Neural progenitor cell (in vitro differentiated cells): ENCODE results near the gene GFOD1.

Source experiments
- EZH2 ChIP-seq: fragments of 200-600 bp; sonication (generic); IDR thresholded peaks from 2 replicates; pipeline ENCODE4 v1.6.1; 2017; ENCODE audit warnings: antibody characterized with exemption, mild to moderate bottlenecking, moderate library complexity
- TF ChIP-seq, protein P1 (sequence below): fragments of 200-600 bp; sonication (generic); IDR thresholded peaks from 2 replicates; pipeline ENCODE4 v1.5.1; 2017; ENCODE audit warnings: antibody characterized with exemption, mild to moderate bottlenecking

DNA sequence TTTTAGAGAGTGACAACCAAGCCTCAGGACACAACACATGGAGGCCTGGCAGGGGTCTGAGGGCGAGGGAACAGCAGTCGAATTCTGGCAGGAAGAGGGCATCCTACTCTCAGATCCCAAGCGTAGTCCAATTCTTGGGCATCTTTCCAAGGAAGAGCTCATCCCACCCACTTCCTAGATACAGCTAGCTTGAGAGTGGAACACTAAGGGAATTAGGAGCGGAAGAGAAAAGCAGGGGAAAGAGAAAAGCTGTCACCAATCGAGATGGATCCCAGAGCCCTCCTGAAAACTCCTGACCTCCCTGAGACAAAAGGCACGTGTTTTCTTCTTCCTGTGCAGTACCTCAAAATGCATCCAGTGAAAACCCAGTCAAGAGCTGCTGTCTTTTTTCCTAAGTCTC, 67.1 kb downstream of the GFOD1 start:
- TF ChIP-seq, protein P1, sequence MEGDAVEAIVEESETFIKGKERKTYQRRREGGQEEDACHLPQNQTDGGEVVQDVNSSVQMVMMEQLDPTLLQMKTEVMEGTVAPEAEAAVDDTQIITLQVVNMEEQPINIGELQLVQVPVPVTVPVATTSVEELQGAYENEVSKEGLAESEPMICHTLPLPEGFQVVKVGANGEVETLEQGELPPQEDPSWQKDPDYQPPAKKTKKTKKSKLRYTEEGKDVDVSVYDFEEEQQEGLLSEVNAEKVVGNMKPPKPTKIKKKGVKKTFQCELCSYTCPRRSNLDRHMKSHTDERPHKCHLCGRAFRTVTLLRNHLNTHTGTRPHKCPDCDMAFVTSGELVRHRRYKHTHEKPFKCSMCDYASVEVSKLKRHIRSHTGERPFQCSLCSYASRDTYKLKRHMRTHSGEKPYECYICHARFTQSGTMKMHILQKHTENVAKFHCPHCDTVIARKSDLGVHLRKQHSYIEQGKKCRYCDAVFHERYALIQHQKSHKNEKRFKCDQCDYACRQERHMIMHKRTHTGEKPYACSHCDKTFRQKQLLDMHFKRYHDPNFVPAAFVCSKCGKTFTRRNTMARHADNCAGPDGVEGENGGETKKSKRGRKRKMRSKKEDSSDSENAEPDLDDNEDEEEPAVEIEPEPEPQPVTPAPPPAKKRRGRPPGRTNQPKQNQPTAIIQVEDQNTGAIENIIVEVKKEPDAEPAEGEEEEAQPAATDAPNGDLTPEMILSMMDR, result no peak
- no peak for TF ChIP-seq EZH2
